CD4-positive, alpha-beta T cell treated with Interleukin-17A for 1 hour (primary cell): ENCODE results near the gene GPATCH1.
A peak's percentile ranks its signal among the peaks of the same experiment; 100 is the strongest.

Source experiments
- DNase-seq: peaks from one replicate; pipeline ENCODE4 v3.0.0-alpha.2; 2020

The GPATCH1 gene

GRCh38 chr19:33063753-33064457, 17.1 kb upstream of the GPATCH1 start:
- DNase-seq = no peak

- DNase-seq = peak; percentile 13
These were observed 16.6 kb upstream of the GPATCH1 start for GRCh38 chr19:33064458-33064791.

GRCh38 chr19:33064792-33065550, 16.0 kb upstream of the GPATCH1 start, which contains the start of gene RHPN2:
TSS of gene RHPN2 (minus strand) at chr19:33064888. CDS start at chr19:33064852, 36 bp downstream.
- peak; percentile 45 for DNase-seq

DNA sequence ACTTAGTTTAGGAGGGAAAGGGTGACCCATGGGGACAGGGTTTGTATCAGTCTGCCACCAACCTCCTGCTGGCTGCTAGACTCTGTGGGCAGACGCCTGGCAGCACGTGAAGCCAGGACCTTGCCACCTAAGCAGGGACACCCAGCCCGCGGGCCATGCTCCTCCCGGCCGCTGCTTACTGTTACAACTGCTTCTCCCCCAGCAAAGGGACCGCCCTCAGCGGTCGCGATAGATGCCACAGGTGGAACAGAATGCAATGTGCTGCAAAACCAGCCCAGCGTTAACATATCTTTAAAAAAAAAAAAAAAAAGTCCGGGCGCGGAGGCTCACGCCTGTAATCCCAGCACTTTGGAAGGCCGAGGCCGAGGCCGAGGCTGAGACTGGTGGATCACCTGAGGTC, 14.4 kb upstream of the GPATCH1 start:
- DNase-seq = no peak

- DNase-seq = no peak
These were observed 13.9 kb upstream of the GPATCH1 start for GRCh38 chr19:33067121-33067520.

GRCh38 chr19:33071887-33072286, 9.1 kb upstream of the GPATCH1 start:
- no peak for DNase-seq

DNA sequence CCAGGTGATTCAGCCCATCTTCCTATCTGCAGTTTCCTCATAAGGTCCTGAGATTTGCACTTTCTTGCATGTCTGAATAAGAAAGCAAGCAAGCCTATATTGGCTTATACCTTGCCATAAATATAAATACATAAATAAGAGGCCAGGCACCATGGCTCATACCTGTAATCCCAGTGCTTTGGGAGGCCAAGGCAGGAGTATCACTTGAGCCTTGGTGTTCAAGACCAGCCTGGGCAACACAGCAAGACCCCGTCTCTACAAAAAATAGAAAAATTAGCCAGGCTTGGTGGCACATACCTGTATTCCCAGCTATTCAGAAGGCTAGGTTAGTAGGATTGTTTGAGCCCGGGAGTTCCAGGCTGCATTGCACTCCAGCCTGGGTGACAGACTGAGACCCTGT, 5.5 kb upstream of the GPATCH1 start:
- DNase-seq = no peak

DNA sequence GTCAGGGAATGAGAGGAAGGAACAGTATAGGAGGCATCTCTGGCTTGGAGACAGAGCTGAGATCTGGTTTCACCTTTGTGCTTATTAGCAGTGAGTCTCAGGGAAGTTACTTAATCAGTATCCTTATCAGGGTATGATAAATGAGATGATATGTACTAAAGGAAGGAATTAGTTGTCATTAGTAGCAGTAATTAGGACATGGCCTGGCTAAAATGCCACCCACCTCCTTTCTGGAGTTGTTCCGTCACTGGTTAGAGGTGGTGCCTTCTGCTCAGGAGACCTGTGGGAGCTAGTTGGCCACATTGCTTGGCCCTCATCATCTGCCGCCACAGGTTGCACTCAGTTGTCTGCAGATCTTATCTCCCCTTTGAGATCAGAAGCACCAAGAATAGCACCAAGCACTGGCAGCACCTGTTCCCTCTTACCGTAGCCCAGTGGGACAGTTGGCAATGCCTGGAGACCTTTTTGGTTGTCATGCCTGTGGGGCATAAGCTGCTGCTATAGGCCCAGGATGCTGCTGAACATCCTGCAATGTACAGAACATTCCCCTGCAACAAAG, 4.7 kb downstream of the GPATCH1 start:
- no peak for DNase-seq

DNA sequence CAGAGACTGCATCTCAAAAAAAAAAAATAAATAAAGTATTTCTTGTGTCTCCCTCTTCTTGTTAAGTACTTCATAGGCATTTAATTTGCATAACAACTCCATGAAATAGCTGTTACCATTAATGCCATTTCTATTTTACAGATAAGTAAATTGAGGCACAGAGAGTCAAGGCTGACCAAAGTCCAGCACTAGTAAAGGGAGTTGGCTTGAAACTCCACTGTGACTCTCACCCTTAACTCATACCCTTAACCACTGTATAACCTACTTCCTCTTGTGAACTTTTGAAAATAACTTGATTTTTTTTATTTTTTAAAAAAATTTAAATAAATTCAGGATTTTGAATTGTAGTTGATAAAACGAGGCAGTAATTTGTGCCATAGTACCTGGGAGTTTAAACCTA, 6.0 kb downstream of the GPATCH1 start:
- no peak for DNase-seq

DNA sequence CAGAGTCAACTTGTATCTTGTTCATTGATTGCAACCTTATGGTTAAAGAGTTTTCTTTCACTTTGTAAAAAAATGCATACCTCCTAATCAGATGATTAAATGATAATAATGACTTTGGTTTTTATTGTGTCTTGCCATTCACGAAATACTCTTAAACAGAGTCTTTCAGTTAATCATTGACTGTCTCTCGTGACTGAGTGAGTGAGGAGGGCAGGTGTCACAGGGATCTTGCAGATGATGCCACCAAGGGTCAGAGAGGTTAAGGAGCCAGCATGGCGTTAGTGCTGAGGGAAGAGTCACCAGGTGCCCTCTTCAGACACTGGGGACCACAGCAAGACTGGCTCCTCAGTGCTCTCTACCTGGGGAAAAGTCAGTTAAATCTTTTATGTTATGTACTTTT, 8.0 kb downstream of the GPATCH1 start:
- DNase-seq = no peak

DNA sequence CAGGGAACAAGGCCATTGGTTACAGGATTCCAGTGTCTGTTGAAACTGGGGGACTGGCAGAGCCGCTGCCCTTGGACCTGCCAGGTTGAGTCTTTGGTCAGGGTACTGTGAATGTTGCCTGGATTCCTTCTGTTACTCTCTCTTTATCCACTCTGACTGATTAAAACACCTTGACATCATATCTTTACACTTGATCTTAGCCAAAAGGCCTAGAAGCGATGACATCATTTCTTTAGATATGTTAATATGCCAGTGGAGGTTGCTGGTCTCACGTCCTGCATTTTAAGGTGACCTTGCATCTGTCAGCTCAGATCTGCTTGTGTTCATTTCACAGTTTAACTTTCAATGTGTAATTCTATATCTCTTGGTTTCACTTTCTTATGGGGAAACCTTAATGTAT, 9.2 kb downstream of the GPATCH1 start:
- DNase-seq = no peak

GRCh38 chr19:33093420-33094210, 12.6 kb downstream of the GPATCH1 start:
- no peak for DNase-seq

DNA sequence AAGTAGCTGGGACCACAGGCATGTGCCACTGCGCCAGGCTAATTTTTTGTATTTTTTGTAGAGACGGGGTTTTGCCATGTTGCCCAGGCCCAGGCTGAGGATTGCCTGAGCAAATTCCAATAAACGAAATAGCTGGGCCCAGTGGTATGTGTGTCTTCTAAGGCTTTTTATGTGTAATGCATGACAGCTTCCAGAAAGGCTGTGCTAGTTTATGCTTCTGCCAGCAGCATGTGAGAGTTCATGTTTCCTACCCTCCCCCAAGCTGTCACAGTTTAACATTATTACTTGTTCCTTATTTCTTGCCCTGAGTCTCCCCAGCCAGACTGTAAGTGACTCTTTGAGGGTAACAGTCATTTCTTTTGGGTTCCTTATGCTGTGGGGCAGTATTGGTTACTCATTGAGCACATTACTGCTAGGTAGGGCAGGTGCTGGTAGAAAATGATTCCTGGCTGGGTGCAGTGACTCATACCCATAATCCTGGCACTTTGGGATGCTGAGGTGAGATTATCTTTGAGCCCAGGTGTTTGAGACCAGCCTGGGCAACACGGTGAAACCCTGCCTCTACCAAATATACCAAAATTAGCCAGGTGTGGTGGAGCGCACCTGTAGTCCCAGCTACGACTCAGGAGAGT, 13.6 kb downstream of the GPATCH1 start:
- DNase-seq = no peak

DNA sequence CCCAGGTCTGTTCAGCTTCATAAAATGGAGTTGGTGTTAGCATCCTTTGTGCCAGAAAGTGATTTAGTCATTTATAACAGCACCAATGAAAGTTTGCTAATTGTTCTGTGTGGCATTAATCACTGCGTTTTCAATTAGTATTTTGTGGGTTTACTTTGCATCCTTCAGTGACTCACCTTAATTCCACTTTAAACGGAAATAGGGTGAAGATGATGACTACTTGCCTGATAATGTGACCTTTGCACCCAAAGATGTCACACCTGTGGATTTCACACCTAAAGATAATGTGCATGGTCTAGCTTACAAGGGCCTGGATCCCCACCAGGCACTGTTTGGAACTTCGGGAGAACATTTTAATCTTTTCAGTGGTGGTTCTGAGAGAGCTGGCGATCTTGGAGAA, 15.0 kb downstream of the GPATCH1 start:
- no peak for DNase-seq

DNA sequence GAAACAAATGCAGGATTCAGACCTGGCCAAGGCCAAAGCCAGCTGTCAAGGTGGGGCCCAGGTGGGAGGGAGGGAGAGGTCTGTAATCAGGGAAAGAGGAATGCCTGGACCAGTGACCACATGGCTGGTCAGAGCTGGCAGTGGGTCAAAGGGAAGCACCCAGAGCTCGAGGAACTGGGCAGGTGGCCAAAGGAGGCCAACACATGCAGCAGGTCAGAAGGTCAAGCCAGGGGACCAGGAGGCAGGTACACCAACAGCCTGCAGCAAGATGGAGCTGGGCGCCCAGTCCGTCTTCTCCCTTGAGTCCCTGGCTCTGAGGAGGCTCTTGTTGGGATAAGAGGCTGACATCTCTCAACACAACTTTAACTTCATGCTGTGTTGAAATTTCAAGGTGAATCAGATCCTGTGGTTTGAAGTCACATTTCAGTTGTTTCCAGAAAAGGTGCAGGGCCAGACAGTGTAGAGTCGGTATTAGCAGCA, 17.1 kb downstream of the GPATCH1 start:
- DNase-seq = no peak

DNA sequence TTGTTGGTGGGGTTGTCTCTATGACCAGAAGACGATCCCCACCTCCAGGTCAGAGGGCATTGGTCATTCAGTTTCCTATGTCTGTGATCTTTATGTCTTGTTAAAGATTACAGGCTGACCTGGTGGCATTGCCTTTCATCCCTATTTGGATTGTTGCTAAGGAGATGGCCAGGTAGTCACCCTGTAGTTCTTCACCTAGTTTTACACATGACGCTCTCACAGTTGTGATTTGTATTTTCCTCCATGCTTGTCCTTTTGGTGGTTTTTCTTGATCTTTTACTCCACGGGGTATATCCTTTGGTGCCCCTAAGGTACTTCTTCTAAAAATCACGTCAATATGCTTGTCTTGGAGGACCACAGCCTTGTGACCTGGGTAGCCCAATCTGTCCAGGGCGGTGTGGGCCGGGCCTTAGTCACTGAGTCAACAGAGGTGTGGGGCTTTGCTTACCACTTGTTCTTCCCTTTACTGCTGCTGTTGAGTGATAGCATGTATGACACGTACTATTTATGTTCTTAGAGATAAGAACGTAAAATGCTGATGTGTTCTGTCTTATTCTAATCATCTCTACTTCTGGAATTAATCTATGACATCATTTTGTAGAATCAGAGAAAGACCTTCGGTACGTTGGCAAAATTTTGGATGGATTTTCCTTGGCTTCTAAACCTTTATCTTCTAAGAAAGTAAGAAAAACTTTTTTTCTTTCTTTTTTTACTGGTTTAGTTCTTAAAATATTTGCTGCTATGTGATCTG, 20.1 kb downstream of the GPATCH1 start:
- DNase-seq = no peak

- DNase-seq = no peak
These were observed 21.9 kb downstream of the GPATCH1 start for GRCh38 chr19:33102893-33103292.

GRCh38 chr19:33108161-33108560, 27.2 kb downstream of the GPATCH1 start:
- no peak for DNase-seq

DNA sequence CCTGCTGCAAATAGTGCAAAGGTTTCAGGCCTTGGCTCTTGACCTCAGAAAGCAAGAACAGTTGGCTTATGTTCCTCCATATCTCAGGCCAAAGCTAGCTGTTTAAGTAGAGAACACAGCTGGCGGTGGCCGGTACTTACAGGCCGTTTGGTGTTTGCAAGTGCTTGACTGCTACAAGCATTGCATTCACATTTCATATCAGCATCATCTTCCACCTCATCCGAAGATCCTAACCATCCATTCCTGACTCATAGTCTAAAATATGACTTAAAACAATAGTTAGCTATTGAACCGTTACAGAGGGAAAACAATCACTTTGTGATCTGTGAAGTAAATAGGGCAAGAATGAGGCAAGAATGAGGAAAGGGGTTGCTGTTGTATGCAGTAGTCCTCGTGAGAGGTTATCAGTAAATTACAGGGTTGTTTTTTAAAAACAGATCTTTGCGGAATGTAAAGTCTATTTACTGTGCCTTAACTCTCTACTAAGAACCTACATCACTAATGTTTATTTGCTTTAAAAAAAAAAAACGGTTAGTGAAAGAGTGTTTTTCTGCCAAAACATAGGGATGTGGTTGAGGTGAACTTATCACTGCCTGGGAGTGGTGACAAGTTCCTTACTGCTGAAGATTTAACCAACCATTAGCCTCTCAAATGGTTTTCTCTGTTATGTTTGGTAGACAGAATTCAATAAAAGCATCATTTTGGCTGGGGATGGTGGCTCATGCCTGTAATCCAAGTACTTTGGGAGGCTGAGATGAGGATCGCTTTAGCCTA, 29.3 kb downstream of the GPATCH1 start:
- DNase-seq = no peak

DNA sequence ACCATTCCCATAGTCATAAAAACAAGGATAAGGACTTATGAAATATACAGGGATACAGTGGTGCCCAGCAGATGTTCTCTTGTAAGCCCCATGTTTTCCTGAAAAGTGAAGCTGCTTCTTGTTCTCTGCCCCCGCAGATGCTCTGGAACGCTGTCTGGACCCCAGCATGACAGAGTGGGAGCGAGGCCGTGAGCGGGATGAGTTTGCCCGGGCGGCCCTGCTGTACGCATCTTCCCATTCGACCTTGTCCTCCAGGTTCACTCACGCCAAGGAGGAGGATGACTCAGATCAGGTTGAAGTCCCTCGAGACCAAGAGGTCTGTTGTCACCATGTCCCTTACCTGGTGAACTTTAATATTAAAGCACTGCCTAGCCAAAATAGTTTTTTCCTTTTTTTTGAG, 30.6 kb downstream of the GPATCH1 start:
- DNase-seq = no peak

- DNase-seq = no peak
These were observed 33.3 kb downstream of the GPATCH1 start for GRCh38 chr19:33114312-33114711.
